Effector CD4-positive, alpha-beta T cell (primary cell): ENCODE measurements around the gene SLC25A42.
"Not testable (repeated sequence)": the region's sequence is repeated elsewhere in the genome, so short reads cannot be mapped to it uniquely, and the experiment has no call there.

Source experiments
- DNase-seq: peaks from one replicate; pipeline ENCODE4 v3.0.0-alpha.2; 2020
- total RNA-seq: gene quantifications from one replicate; lab custom pipeline; 2026; lab: John Stamatoyannopoulos, UW

SLC25A42 gene, protein sequence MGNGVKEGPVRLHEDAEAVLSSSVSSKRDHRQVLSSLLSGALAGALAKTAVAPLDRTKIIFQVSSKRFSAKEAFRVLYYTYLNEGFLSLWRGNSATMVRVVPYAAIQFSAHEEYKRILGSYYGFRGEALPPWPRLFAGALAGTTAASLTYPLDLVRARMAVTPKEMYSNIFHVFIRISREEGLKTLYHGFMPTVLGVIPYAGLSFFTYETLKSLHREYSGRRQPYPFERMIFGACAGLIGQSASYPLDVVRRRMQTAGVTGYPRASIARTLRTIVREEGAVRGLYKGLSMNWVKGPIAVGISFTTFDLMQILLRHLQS
- 24.8 reads per million, percentile 52 among the genes with 10 or more reads in this experiment for total RNA-seq

DNA sequence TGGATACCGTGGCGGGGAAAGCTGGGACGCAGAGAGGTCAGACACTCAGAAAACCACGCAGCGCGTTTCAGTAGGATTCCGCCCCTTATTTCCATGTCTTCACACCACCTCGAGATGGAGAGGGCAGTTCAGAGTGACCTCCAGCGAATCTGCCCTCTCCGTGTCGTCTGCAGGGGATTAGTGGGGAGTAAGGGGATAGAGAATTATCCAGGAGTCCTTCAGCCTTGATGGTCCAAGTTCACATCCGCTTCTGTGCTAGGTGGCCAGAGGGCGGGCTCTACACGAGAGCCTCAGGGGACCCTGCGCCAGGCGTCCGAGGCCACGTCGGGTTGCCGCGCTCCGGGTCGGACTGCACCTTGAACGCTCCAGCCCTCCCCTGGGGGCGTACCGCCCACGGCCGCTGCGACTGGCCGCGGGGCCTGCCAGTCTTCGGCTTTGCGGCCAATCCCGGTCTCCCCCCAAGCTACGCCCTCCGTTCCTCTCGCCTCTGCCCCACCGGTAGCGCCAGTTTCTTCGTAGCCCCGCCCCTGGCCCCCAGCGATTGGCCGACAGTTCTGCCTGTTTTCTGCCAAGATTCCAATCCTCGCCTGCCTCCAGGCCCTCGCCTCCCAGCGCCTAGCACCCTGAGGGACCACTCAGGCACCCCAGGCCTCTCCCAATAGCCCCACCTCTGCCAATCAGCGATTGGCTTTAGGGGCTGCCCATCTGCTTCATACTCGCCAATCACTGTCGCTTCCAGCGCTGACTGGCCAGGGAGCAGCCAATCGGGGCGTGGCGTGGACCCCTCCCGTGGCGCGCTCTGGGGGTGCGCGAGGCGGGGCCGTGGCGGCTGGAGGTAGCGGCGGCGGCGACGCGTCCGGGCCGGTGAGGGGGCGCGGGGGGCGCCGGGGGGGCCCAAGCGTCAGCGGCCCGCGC lies at the start of gene SLC25A42:
Gene SLC25A42 (plus strand): TSS at position 812 of the 915 bp plus-strand sequence. CDS start 32,131 bp downstream, outside the sequence.
- peak; percentile 98 for DNase-seq

DNA sequence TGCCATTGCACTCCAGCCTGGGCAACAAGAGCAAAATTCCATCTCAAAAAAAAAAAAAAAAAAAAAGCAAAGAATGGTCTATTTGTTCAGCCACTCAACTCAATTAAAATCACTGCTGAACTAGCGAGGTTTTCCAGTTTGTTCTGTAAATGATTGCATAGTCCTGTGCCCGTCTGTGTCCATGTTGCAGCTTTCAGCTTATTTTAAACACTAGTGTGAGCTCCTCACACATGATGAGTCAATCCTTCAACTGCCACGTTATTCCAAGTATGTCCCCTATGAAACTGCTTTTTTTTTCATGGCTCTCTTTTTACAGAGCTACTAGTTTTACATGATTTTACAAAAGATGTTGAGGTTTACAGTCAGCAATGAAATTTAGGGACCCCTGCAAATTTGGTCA lies 42.7 kb upstream of the SLC25A42 start:
- no peak for DNase-seq

GRCh38 chr19:19022380-19022961 lies 41.3 kb upstream of the SLC25A42 start:
- DNase-seq = no peak

GRCh38 chr19:19023376-19023775 lies 40.4 kb upstream of the SLC25A42 start:
- DNase-seq = not testable (repeated sequence)

- DNase-seq = no peak
Measured at GRCh38 chr19:19025861-19026260, 37.9 kb upstream of the SLC25A42 start.

DNA sequence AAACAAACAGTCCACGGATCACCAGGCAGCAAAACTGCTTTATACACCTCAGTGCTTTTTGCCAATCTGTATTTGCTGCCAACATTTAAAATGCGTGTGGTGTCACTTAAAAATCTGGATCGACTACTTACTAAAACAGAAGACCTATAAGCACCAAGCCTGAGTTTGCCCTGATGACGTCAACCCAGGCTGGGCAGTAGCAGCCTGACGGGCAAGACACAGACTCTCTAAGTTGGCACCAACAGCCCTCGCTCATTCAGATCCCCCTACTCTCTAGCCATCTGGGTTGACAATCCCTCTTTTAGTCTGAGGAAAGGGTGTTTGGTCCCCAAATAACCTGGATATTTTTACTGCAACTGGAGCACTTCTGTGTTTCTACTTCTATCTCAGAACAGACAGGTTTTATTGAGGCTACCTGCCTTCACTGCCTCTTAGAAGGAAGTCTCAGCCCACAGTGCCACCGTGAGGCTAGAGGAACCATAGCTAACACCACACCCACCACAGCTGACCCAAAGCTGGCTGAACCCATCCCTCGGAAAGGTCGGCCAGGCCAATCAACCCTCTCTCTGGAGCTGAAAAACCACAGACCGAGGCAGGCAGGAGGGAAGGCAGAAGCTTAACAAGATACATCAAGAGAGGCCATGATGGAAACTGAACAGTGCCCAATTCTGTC lies 37.4 kb upstream of the SLC25A42 start:
- no peak for DNase-seq

- no peak for DNase-seq
Measured at GRCh38 chr19:19027228-19027627, 36.6 kb upstream of the SLC25A42 start.

DNA sequence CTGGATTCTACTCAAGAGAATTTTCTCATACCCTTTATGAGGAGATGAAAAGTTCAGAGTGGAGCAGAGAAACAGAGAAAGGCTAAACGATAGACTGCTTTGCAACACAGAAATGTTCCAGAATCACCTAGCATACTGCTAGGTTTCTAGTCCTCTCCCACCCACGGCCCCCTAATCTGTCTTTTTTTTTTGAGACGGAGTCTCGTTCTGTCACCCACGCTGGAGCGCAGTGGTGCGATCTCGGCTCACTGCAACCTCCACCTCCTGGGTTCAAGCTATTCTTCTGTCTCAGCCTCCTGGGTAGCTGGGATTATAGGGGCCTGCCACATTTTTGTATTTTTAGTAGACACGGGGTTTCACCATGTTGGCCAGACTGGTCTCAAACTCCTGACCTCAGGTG lies 35.3 kb upstream of the SLC25A42 start:
- no peak for DNase-seq

GRCh38 chr19:19031891-19032290 lies 31.9 kb upstream of the SLC25A42 start:
- DNase-seq = no peak

- DNase-seq = peak; percentile 57
Measured at GRCh38 chr19:19032420-19033175, 31.2 kb upstream of the SLC25A42 start.

DNA sequence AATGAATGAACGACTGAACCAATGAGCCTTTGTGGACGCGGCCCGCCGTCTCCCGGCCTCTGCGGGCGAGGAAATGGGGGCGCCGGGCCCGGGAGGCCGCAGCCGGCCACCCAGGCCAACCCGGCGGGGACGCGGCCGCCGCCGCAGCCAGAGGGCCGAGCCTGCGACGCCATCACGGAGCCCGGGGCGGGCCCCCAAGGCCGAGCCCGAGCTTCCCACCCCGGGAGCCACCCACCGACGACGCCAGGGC lies 30.7 kb upstream of the SLC25A42 start:
- DNase-seq = no peak

GRCh38 chr19:19033426-19034203 lies 30.2 kb upstream of the SLC25A42 start, which contains the start of the genes ARMC6 and SUGP2:
Gene ARMC6 (plus strand): TSS chr19:19033603. CDS start chr19:19034210, 607 bp downstream.
Gene SUGP2 (minus strand): TSS chr19:19033517. CDS start chr19:19031071, 2,446 bp downstream.
- DNase-seq = peak; percentile 85

GRCh38 chr19:19034204-19034624 lies 29.6 kb upstream of the SLC25A42 start:
- peak; percentile 46 for DNase-seq

DNA sequence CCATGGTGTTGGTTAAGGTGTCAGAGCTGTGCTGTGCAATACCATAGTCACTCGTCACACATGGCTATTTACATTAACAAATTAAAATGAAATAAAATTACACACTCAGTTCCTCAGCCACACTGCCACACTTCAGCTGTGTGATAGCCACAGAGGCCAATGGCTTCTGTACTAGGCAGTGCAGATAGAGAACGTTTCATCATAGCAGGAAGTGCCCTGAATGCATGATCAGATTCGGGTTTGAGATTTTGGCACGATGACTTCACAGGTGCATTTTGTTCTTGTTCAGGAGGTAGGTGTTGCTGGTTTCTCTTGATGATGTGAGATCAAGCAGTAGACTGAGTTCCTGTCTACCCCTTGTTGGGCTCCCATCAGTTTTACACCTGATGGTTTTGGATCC lies 23.9 kb upstream of the SLC25A42 start:
- no peak for DNase-seq

GRCh38 chr19:19040417-19040816 lies 23.4 kb upstream of the SLC25A42 start:
- no peak for DNase-seq

GRCh38 chr19:19042732-19043280 lies 21.0 kb upstream of the SLC25A42 start:
- no peak for DNase-seq

GRCh38 chr19:19043481-19043880 lies 20.3 kb upstream of the SLC25A42 start:
- DNase-seq = no peak

- no peak for DNase-seq
Measured at GRCh38 chr19:19043881-19044280, 19.9 kb upstream of the SLC25A42 start.

DNA sequence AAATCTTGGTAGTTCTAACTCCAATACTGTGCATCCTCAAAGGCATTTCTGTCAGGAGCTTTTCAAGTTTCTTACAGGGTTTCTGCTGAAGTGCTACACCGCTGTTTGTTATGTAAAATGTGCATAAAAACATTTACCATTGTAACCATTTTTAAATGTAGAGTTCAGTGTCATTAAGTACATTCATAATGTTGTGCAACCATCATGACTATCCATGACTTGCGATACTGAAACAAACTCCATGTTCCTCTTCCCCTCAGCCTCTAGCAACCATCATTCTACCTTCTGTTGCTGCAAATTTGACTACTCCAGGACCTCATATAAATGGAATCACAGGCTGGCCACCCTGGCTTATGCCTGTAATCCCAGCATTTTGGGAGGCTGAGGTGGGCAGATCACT lies 14.4 kb upstream of the SLC25A42 start:
- DNase-seq = no peak

DNA sequence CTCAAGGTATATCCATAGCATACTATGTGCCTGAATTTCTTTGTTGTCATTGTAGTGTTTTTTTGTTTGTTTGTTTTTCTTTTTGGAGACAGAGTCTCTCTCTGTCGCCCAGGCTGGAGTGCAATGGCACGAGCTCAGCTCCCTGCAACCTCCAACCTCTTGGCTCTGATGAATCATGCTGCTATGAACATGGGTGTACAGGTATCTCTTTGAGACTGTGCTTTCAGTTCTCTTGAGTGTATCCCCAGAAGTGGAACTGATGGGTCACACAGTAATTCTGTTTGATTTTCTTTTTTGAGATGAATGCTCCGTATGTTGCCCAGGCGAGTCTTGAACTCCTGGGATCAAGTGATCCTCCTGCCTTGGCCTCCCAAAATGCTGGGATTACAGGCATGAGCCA lies 13.7 kb upstream of the SLC25A42 start:
- no peak for DNase-seq

DNA sequence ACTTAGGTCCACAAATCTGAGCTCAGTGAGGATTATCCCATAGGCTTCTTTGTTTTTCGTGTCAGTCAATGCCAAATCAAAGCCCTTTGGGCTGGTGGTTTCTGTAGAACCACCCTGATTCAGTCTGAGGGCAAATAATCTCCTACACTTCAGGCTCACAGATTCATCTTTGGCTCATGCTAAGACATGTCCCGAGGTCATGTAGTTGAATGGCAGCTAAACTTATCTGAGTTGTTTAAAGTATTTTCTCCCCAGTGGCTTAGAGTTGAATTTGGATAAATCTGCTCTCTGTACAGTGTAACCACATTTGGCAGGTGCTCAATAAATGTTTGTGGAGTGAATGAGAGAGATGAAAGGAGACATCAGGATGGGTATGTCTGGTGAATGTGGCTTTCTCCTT lies 13.1 kb upstream of the SLC25A42 start:
- DNase-seq = no peak
